GM12878 (cell line): ENCODE data around the gene COL4A2. TPM values are rescaled to one million over a fixed set of nuclear protein-coding genes. Genes with fewer than 3 reads are reported as not detected.

ENCODE experiments used
- ATAC-seq: fragments of 200-7000 bp; cut with Tn5 transposase; 3 replicates; pipeline ENCODE4 v1.9.1; 2020; ENCODE audit warnings: mild to moderate bottlenecking, moderate library complexity
- BruUV-seq: library from RNA; stranded (reverse); fragments of 400-500 nt; replicated peaks from 2 replicates; lab custom pipeline; 2021; lab: Mats Ljungman, UMichigan
- CTCF ChIA-PET: fragments of 300-600 bp; sonication (Branson Sonifier 250); formaldehyde crosslinking; extraction: SDS; loops from one replicate; lab custom pipeline; 2021; ENCODE audit warnings: inconsistent platforms; lab: Yijun Ruan, JAX
- POLR2A ChIA-PET: fragments of 350-600 bp; formaldehyde crosslinking; extraction: SDS; loops from one replicate; lab custom pipeline; 2021; ENCODE audit warnings: inconsistent platforms; lab: Charles Lee
- RAD21 ChIA-PET: fragments of 300-600 bp; sonication (Branson Sonifier 250); formaldehyde crosslinking; loops from one replicate; lab custom pipeline; 2023; ENCODE audit warnings: antibody characterized with exemption; ENCODE audit not compliant: unreplicated experiment; lab: Charles Lee
- SMC1A ChIA-PET: fragments of 300-600 bp; sonication (Branson Sonifier 250); formaldehyde crosslinking; loops from one replicate; lab custom pipeline; 2023; ENCODE audit not compliant: unreplicated experiment, uncharacterized antibody; lab: Charles Lee
- DNase-seq: peaks from one replicate; pipeline ENCODE4 v3.0.0-alpha.2; 2011; ENCODE audit warnings: low read depth, low spot score
- FAIRE-seq: peaks from 3 replicates; lab custom pipeline; 2011; peaks lifted over from hg19 to GRCh38; lab: Jason Lieb, UNC
- H2AFZ ChIP-seq: 2 replicates; pipeline ENCODE4 v1.6.0; 2011; ENCODE audit warnings: low read depth, low read length, control low read depth; ENCODE audit not compliant: control insufficient read depth
- H3K27ac ChIP-seq: 2 replicates; pipeline ENCODE4 v1.5.1; 2011; ENCODE audit warnings: control low read depth; ENCODE audit not compliant: control insufficient read depth, insufficient read depth
- H3K27me3 ChIP-seq, 2 experiments: replicated peaks in 1 of 2; 2 replicates each; pipeline versions ENCODE4 v1.6.0 to v1.6.1; 2011; ENCODE audit warnings: low read length in 1 of 2; ENCODE audit not compliant: control insufficient read depth in 2 of 2, insufficient read depth in 2 of 2
- H3K36me3 ChIP-seq, 2 experiments: 2 replicates each; pipeline ENCODE4 v1.5.1; 2011; ENCODE audit warnings: low read length in 1 of 2; ENCODE audit not compliant: control insufficient read depth in 2 of 2, insufficient read depth in 2 of 2
- H3K4me1 ChIP-seq: 2 replicates; pipeline ENCODE4 v1.6.1; 2011; ENCODE audit warnings: mild to moderate bottlenecking, low read length, moderate library complexity, mixed read lengths; ENCODE audit not compliant: control insufficient read depth, insufficient read depth
- H3K4me2 ChIP-seq: 2 replicates; pipeline ENCODE4 v1.6.0; 2011; ENCODE audit warnings: control low read depth; ENCODE audit not compliant: control insufficient read depth, insufficient read depth
- H3K4me3 ChIP-seq: fragments of 200-600 bp; sonication (generic); 2 replicates; pipeline ENCODE4 v1.5.1; 2016
- H3K79me2 ChIP-seq: 2 replicates; pipeline ENCODE4 v1.6.0; 2011; ENCODE audit warnings: low read length; ENCODE audit not compliant: control insufficient read depth, insufficient read depth
- H3K9ac ChIP-seq: 2 replicates; pipeline ENCODE4 v1.8.0; 2011; ENCODE audit warnings: low read length, control low read depth, mixed read lengths; ENCODE audit not compliant: control insufficient read depth, insufficient read depth
- H3K9me3 ChIP-seq: replicated peaks from 3 replicates; pipeline ENCODE4 v1.5.1; 2011; ENCODE audit warnings: mild to moderate bottlenecking, low read length; ENCODE audit not compliant: control insufficient read depth, insufficient read depth
- H4K20me1 ChIP-seq: 2 replicates; pipeline ENCODE4 v1.6.0; 2011; ENCODE audit not compliant: control insufficient read depth, insufficient read depth
- CHD2 ChIP-seq: IDR thresholded peaks from 2 replicates; pipeline ENCODE4 v1.6.1; 2011; ENCODE audit warnings: low read depth, low read length, improper control_type of control experiment, borderline replicate concordance
- CREM ChIP-seq: IDR thresholded peaks from 2 replicates; pipeline ENCODE4 v1.6.1; 2014; ENCODE audit warnings: antibody characterized with exemption, low read depth
- CTCF ChIP-seq, 3 experiments: IDR thresholded peaks in 2 of 3; conservative IDR thresholded peaks in 1 of 3; 2 replicates each; pipeline ENCODE4 v1.5.1; 2011; ENCODE audit warnings: low read depth in 3 of 3, low read length in 3 of 3, mild to moderate bottlenecking in 3 of 3, control low read depth in 2 of 3, moderate library complexity in 2 of 3, inconsistent platforms in 1 of 3, mixed read lengths in 1 of 3; ENCODE audit not compliant: control insufficient read depth in 2 of 3, insufficient read depth in 1 of 3; ENCODE audit errors: extremely low read depth in 1 of 3
- ESRRA ChIP-seq: IDR thresholded peaks from 2 replicates; pipeline ENCODE4 v1.6.1; 2012; ENCODE audit warnings: mild to moderate bottlenecking, low read length, improper control_type of control experiment
- NKRF ChIP-seq: fragments of 450-650 bp; conservative IDR thresholded peaks from 2 replicates; pipeline ENCODE4 v1.6.1; 2017; ENCODE audit warnings: mild to moderate bottlenecking, moderate library complexity
- PAX8 ChIP-seq: fragments of 450-650 bp; IDR thresholded peaks from 2 replicates; pipeline ENCODE4 v1.6.1; 2017; ENCODE audit warnings: mild to moderate bottlenecking, moderate library complexity
- PML ChIP-seq: IDR thresholded peaks from 2 replicates; pipeline ENCODE4 v1.6.1; 2012; ENCODE audit warnings: low read length, inconsistent platforms
- TAF1 ChIP-seq: IDR thresholded peaks from 2 replicates; pipeline ENCODE4 v1.6.1; 2011; ENCODE audit warnings: mild to moderate bottlenecking, low read depth, low read length, borderline replicate concordance
- TBL1XR1 ChIP-seq: IDR thresholded peaks from 2 replicates; pipeline ENCODE4 v1.6.1; 2012; ENCODE audit warnings: low read depth, low read length, improper control_type of control experiment
- TCF12 ChIP-seq: IDR thresholded peaks from 2 replicates; pipeline ENCODE4 v1.6.1; 2011; ENCODE audit warnings: low read depth, mild to moderate bottlenecking, low read length
- ZNF24 ChIP-seq: fragments of 450-650 bp; IDR thresholded peaks from 2 replicates; pipeline ENCODE4 v1.6.1; 2017; ENCODE audit warnings: antibody characterized with exemption, mild to moderate bottlenecking
- WGBS: methylation state at CpG from one replicate; pipeline ENCODE4 v1.1.6; 2016; ENCODE audit warnings: low lambda C conversion rate; ENCODE audit not compliant: insufficient replicate concordance, insufficient coverage; ENCODE audit errors: missing lambda C conversion rate; 5-methylcytosine and 5-hydroxymethylcytosine counted together
- in situ Hi-C: fragments of 300-500 bp; cut with MboI; formaldehyde crosslinking; loops from 9 replicates; pipeline ENCODE4 v1.14.3; 2018; ENCODE audit warnings: mixed read lengths
- intact Hi-C: fragments of 100-400 bp; cut with micrococcal nuclease; formaldehyde crosslinking; loops from one replicate; pipeline ENCODE4 v1.14.2; 2022; ENCODE audit not compliant: unreplicated experiment
- polyA plus RNA-seq, 11 experiments: library from polyadenylated mRNA; depleted of rRNA in 4 of 11; unstranded in 6 of 11; stranded (reverse) in 5 of 11; fragments of >200 nt; fragmentation: Nextera tagmentation in 4 of 11; fragmentation: Illumina TruSeq in 1 of 11; extraction: Ambion mirVana in 4 of 11; extraction: Trizol in 1 of 11; gene quantifications; 1 replicate in 1 of 11; 2 replicates in 10 of 11; pipeline versions ENCODE4 v1.2.1 to v1.2.3, GENCODE V29; 2011 to 2016; ENCODE audit warnings: inconsistent platforms in 2 of 11, missing spikeins in 2 of 11, low read depth in 1 of 11
- total RNA-seq, 4 experiments: library from RNA; depleted of rRNA in 3 of 4; stranded (reverse); fragments of >200 nt in 3 of 4; fragmentation: Illumina TruSeq in 1 of 4; extraction: Trizol in 1 of 4; gene quantifications; 2 replicates each; pipeline versions ENCODE4 v1.2.1 to v1.2.3, GENCODE V29; 2013 to 2021
- TF ChIP-seq, protein P1 (sequence below): IDR thresholded peaks from 2 replicates; pipeline ENCODE4 v1.6.1; 2012; ENCODE audit warnings: mild to moderate bottlenecking, low read depth, low read length
- TF ChIP-seq, protein P2 (sequence below): IDR thresholded peaks from 2 replicates; pipeline ENCODE4 v1.6.1; 2011; ENCODE audit warnings: borderline replicate concordance, low read depth, mild to moderate bottlenecking, moderate library complexity, low read length; ENCODE audit not compliant: insufficient read depth, poor library complexity, severe bottlenecking

The COL4A2 gene
- total and polyA plus RNA-seq, 10 of the 15 experiments (the other 5 are each of a cell fraction or from before 2014, with no cell fraction given), result 0.16 to 1.6 (median 0.62) TPM; not detected in 3

DNA sequence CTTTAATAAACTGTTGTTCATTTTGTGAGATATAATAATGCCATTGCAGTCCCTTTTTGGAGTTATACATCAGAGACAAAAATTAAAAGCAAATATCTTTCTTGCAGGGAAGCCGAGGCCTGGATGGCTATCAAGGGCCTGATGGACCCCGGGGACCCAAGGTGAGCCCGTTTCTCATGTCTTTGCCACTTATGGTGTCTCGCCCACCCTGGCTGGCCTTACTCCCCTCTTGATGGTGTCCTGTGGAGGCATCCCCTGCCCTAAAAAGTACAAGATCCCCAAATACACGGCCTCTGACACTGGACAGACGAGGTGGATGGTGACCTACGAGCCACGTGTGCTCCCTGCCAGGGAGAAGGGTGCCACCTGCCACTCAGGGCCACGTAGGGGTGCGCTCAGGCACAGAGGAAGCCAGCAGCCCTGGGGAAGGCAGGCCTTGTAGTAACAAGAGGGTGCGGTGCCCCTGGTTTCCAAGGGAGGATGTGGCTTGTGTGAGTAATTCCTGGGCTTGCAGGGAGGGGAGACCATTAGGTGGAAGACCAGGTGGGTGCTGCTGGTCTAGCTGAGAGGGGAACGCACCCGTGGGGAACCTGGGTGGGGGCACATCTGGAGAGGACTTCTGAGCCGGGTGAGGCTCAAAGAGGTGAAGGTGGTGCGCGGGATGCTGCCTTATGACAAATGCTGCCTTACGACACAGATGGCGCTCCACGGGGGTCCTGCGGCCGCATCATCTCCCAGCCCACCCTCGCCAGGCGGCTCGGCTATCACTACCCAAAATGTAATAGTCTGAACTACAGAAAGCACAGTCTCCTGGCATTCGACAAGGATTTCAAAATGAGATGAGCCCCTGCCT is 138.9 kb downstream of the COL4A2 start:
- 59% methylated on average over 22 of the region's 25 CpGs for WGBS
- no peak for ATAC-seq
- no peak for TF ChIP-seq ZNF24
- TF ChIP-seq CTCF (IDR thresholded peaks at IDR 0.05 in 2 of 3, conservative IDR thresholded peaks at IDR 0.05 in 1 of 3; ENCODE audit: control insufficient read depth in 2 of 3, extremely low read depth in 1 of 3, insufficient read depth in 1 of 3, low read depth in 3 of 3, low read length in 3 of 3), result no peak
- TF ChIP-seq, protein P1, sequence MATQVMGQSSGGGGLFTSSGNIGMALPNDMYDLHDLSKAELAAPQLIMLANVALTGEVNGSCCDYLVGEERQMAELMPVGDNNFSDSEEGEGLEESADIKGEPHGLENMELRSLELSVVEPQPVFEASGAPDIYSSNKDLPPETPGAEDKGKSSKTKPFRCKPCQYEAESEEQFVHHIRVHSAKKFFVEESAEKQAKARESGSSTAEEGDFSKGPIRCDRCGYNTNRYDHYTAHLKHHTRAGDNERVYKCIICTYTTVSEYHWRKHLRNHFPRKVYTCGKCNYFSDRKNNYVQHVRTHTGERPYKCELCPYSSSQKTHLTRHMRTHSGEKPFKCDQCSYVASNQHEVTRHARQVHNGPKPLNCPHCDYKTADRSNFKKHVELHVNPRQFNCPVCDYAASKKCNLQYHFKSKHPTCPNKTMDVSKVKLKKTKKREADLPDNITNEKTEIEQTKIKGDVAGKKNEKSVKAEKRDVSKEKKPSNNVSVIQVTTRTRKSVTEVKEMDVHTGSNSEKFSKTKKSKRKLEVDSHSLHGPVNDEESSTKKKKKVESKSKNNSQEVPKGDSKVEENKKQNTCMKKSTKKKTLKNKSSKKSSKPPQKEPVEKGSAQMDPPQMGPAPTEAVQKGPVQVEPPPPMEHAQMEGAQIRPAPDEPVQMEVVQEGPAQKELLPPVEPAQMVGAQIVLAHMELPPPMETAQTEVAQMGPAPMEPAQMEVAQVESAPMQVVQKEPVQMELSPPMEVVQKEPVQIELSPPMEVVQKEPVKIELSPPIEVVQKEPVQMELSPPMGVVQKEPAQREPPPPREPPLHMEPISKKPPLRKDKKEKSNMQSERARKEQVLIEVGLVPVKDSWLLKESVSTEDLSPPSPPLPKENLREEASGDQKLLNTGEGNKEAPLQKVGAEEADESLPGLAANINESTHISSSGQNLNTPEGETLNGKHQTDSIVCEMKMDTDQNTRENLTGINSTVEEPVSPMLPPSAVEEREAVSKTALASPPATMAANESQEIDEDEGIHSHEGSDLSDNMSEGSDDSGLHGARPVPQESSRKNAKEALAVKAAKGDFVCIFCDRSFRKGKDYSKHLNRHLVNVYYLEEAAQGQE, result no peak
- no peak for TF ChIP-seq TBL1XR1
- TF ChIP-seq NKRF, result no peak
- no peak for TF ChIP-seq PML
- TF ChIP-seq CREM, result no peak
- no peak for TF ChIP-seq ESRRA
- TF ChIP-seq, protein P2, sequence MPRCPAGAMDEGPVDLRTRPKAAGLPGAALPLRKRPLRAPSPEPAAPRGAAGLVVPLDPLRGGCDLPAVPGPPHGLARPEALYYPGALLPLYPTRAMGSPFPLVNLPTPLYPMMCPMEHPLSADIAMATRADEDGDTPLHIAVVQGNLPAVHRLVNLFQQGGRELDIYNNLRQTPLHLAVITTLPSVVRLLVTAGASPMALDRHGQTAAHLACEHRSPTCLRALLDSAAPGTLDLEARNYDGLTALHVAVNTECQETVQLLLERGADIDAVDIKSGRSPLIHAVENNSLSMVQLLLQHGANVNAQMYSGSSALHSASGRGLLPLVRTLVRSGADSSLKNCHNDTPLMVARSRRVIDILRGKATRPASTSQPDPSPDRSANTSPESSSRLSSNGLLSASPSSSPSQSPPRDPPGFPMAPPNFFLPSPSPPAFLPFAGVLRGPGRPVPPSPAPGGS, result no peak
- no peak for TF ChIP-seq PAX8
- no peak for TF ChIP-seq TAF1
- no peak for TF ChIP-seq CHD2
- no peak for TF ChIP-seq TCF12

More for the DNA sequence above, 138.9 kb downstream of the COL4A2 start:
- intact Hi-C loops (loop anchor here (2.0 to 10.0 kb wide), 2 partner anchors 33 to 469 kb away; partner anchors contain the start of gene ANKRD10), in situ Hi-C loops (loop anchor here (5.0 kb wide), 2 partner anchors 224 to 371 kb away; no protein-coding TSS in a partner anchor)
- no TSS peak for BruUV-seq
- no peak for DNase-seq
- RAD21 ChIA-PET, result interaction anchor here (0.6 to 0.8 kb wide), 2 partner anchors 85 to 475 kb away, joined by 3 read pairs; no protein-coding TSS in a partner anchor
- FAIRE-seq, result no peak
- Histone ChIP-seq H3K27me3 (no peaks in the 10 kb centered on the region), H3K4me1 (peaks cover 41% of the 10 kb centered on the region), H3K4me3 (no peak overlapping the region), H2AFZ (no peak overlapping the region), H3K36me3 (no peaks in the 10 kb centered on the region), H3K9ac (no peak overlapping the region), H4K20me1 (no peaks in the 10 kb centered on the region), H3K4me2 (no peak overlapping the region), H3K9me3 (no peaks in the 10 kb centered on the region), H3K27ac (no peak overlapping the region), H3K79me2 (no peaks in the 10 kb centered on the region)
- POLR2A ChIA-PET, result interaction anchor here (0.5 kb wide), 1 partner anchor 269 kb away, joined by 3 read pairs; no protein-coding TSS in a partner anchor
- CTCF ChIA-PET, result interaction anchor here (0.7 to 1.7 kb wide), 2 partner anchors 10 to 16 kb away, joined by 3 to 7 read pairs; no protein-coding TSS in a partner anchor
- SMC1A ChIA-PET, result interaction anchor here (1.0 kb wide), 1 partner anchor 223 kb away, joined by 3 read pairs; no protein-coding TSS in a partner anchor
